Measurements from ENCODE around the gene KCNMB2. TPM values are rescaled to one million over a fixed set of nuclear protein-coding genes. Genes with fewer than 3 reads are reported as not detected.

Gene KCNMB2
- total RNA-seq, 1 experiment from 2014 or later, result not detected

DNA sequence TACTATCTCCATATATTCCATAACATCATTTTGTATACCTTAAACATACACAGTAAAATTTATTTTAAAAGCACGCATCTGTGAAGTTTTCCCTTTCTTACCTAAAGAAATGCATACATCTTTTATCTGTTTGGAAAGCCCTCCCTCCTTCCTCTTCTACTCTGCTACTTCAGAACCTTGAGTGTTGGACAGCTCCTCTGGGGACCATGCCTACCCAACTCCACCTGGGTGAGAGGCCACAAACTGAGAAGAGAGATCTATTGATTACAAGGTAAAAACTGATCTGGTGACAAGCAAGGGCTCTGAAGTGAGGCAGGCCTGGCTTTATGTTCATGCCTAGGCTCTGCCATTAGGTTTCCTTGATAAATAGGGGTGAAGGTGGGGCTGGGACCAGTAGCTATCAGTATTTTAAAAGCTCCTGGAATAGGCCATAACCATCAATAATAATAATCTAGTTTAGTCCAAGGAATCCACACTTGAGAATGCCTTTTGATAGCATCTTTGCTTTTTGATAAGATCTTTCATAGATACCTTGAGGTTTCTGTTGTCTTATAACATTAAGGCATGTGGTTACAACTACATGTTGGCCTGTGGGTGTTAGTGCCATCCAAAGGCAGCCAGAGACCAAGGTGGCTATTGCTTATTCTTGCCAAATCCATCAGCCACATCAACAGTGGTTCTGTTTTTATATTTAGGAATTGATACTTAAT is 148.8 kb downstream of the KCNMB2 start:
- intact Hi-C loops (cut with micrococcal nuclease; ENCODE audit: unreplicated experiment), result loop anchor here (1.0 kb wide), 1 partner anchor 45 kb away; no protein-coding TSS in a partner anchor
- Histone ChIP-seq H3K36me3 (ENCODE audit: insufficient read depth, low read length, poor library complexity, severe bottlenecking) (no peaks in the 10 kb centered on the region), H3K4me3 (ENCODE audit: low read depth, low read length, poor library complexity, severe bottlenecking) (no peak overlapping the region), H3K27me3 (replicated peaks; ENCODE audit: insufficient read depth, low read depth, low read length, poor library complexity) (no peaks in the 10 kb centered on the region), H3K4me1 (ENCODE audit: insufficient read depth, low read length, poor library complexity, severe bottlenecking) (no peaks in the 10 kb centered on the region), H3K27ac (ENCODE audit: low read depth, low read length, poor library complexity, severe bottlenecking) (no peak overlapping the region), H3K9me3 (ENCODE audit: low read depth, low read length, poor library complexity, severe bottlenecking) (no peaks in the 10 kb centered on the region)
- BruUV-seq (replicated peaks), result no TSS peak
- ChIA-PET POLR2A (ENCODE audit: low non-redundant PET) (interaction anchor here (0.6 kb wide), 1 partner anchor 676 kb away, joined by 4 read pairs; no protein-coding TSS in a partner anchor), CTCF (no interaction called here)
- peak; percentile 15 for DNase-seq (ENCODE audit: low spot score)
- TF ChIP-seq, protein P1, sequence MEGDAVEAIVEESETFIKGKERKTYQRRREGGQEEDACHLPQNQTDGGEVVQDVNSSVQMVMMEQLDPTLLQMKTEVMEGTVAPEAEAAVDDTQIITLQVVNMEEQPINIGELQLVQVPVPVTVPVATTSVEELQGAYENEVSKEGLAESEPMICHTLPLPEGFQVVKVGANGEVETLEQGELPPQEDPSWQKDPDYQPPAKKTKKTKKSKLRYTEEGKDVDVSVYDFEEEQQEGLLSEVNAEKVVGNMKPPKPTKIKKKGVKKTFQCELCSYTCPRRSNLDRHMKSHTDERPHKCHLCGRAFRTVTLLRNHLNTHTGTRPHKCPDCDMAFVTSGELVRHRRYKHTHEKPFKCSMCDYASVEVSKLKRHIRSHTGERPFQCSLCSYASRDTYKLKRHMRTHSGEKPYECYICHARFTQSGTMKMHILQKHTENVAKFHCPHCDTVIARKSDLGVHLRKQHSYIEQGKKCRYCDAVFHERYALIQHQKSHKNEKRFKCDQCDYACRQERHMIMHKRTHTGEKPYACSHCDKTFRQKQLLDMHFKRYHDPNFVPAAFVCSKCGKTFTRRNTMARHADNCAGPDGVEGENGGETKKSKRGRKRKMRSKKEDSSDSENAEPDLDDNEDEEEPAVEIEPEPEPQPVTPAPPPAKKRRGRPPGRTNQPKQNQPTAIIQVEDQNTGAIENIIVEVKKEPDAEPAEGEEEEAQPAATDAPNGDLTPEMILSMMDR (conservative IDR thresholded peaks at IDR 0.05; ENCODE audit: low read depth, low read length), result no peak
- no peak for TF ChIP-seq EZH2 (IDR thresholded peaks at IDR 0.05; ENCODE audit: borderline replicate concordance, low read depth, low read length, poor library complexity, severe bottlenecking)

DNA sequence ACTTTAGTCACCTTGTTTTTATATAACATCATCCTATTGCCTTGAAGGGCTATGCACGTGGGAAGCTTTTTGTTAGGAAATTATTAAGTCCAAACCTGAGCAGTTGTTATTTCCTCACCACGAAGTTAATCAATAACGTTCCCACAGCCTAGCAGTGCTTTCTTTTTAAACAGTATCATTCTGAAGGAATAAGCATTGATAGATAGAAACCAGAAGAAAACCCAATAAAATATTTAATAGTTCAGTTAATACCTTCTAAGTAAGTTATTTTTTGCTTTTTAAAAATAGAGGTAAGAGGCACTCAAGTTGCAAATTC is 149.3 kb downstream of the KCNMB2 start:
- Histone ChIP-seq H3K36me3 (ENCODE audit: insufficient read depth, low read length, poor library complexity, severe bottlenecking) (no peaks in the 10 kb centered on the region), H3K4me1 (ENCODE audit: insufficient read depth, low read length, poor library complexity, severe bottlenecking) (no peaks in the 10 kb centered on the region), H3K9me3 (ENCODE audit: low read depth, low read length, poor library complexity, severe bottlenecking) (no peaks in the 10 kb centered on the region), H3K4me3 (ENCODE audit: low read depth, low read length, poor library complexity, severe bottlenecking) (no peak overlapping the region), H3K27ac (ENCODE audit: low read depth, low read length, poor library complexity, severe bottlenecking) (no peak overlapping the region), H3K27me3 (replicated peaks; ENCODE audit: insufficient read depth, low read depth, low read length, poor library complexity) (no peaks in the 10 kb centered on the region)
- CTCF ChIA-PET, result no interaction called here
- no TSS peak for BruUV-seq (replicated peaks)
- POLR2A ChIA-PET (ENCODE audit: low non-redundant PET), result no interaction called here
- DNase-seq (ENCODE audit: low spot score), result no peak
- intact Hi-C loops (cut with micrococcal nuclease; ENCODE audit: unreplicated experiment), result no loop called here
- TF ChIP-seq EZH2 (IDR thresholded peaks at IDR 0.05; ENCODE audit: borderline replicate concordance, low read depth, low read length, poor library complexity, severe bottlenecking), result no peak
- TF ChIP-seq, protein P1 (conservative IDR thresholded peaks at IDR 0.05; ENCODE audit: low read depth, low read length), result no peak

DNA sequence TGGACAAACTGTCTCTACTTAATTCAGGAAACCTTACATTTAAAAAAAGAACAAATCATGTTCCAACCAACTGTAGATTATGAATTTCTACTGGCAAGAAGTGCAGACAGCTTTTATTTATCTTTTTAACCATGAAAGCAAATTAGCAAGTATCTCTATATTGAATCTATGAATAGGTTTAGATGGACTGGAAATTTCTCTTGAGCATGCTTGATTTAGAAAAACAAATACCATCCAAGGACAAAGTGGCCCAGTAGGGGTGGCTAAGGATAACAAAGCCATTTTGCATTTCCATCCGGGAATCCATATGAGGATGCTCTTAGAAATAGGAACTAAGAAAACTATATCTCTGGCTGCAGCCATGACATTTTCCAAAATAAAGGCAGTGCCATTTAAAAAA is 150.6 kb downstream of the KCNMB2 start:
- H3K27me3 ChIP-seq (replicated peaks; ENCODE audit: insufficient read depth, low read depth, low read length, poor library complexity), result no peaks in the 10 kb centered on the region
- intact Hi-C loops (cut with micrococcal nuclease; ENCODE audit: unreplicated experiment), result no loop called here
- no peak overlapping the region for H3K4me3 ChIP-seq (ENCODE audit: low read depth, low read length, poor library complexity, severe bottlenecking)
- ChIA-PET POLR2A (ENCODE audit: low non-redundant PET) (no interaction called here), CTCF (no interaction called here)
- BruUV-seq (replicated peaks), result no TSS peak
- TF ChIP-seq EZH2 (IDR thresholded peaks at IDR 0.05; ENCODE audit: borderline replicate concordance, low read depth, low read length, poor library complexity, severe bottlenecking), result no peak
- TF ChIP-seq, protein P1 (conservative IDR thresholded peaks at IDR 0.05; ENCODE audit: low read depth, low read length), result no peak
- H3K4me1 ChIP-seq (ENCODE audit: insufficient read depth, low read length, poor library complexity, severe bottlenecking), result no peaks in the 10 kb centered on the region
- H3K27ac ChIP-seq (ENCODE audit: low read depth, low read length, poor library complexity, severe bottlenecking), result no peak overlapping the region
- no peaks in the 10 kb centered on the region for H3K36me3 ChIP-seq (ENCODE audit: insufficient read depth, low read length, poor library complexity, severe bottlenecking)
- H3K9me3 ChIP-seq (ENCODE audit: low read depth, low read length, poor library complexity, severe bottlenecking), result no peaks in the 10 kb centered on the region
- DNase-seq (ENCODE audit: low spot score), result no peak
